H4 (cell line): ENCODE results near the gene CDC20B. TPM values are rescaled to one million over a fixed set of nuclear protein-coding genes. Genes with fewer than 3 reads are reported as not detected.

ENCODE experiments used
- DNase-seq: peaks from one replicate; pipeline ENCODE4 v3.0.0-alpha.2; 2015; ENCODE audit warnings: low spot score
- total RNA-seq: library from RNA; depleted of rRNA; stranded (reverse); fragments of >200 nt; shearing (Covaris generic); gene quantifications from 2 replicates; pipeline ENCODE4 v1.2.3, GENCODE V29; 2014; rRNA removed

Gene CDC20B, protein sequence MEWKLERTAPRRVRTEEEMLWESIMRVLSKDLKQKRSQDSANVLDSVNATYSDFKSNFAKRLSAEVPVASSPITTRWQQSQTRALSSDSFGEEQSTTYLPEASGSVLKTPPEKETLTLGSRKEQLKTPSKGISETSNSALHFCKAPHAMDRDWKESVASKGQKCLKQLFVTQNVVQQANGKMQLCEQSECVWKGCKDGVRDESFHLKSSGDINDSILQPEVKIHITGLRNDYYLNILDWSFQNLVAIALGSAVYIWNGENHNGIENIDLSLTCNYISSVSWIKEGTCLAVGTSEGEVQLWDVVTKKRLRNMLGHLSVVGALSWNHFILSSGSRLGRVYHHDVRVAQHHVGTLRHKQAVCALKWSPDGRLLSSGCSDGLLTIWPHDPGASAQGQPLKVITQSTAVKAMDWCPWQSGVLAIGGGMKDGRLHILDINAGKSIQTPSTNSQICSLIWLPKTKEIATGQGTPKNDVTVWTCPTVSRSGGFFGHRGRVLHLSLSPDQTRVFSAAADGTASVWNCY
- not detected in 2 replicates for total RNA-seq

GRCh38 chr5:55172937-55173686, at the start of gene CDC20B:
Gene CDC20B, minus strand, starts transcription at chr5:55173177. Its CDS starts 177 bp downstream, at chr5:55173000.
- DNase-seq = peak; percentile 26

GRCh38 chr5:55222092-55222984, 49.4 kb upstream of the CDC20B start:
- no peak for DNase-seq

GRCh38 chr5:55220433-55221185, 47.6 kb upstream of the CDC20B start:
- no peak for DNase-seq

DNA sequence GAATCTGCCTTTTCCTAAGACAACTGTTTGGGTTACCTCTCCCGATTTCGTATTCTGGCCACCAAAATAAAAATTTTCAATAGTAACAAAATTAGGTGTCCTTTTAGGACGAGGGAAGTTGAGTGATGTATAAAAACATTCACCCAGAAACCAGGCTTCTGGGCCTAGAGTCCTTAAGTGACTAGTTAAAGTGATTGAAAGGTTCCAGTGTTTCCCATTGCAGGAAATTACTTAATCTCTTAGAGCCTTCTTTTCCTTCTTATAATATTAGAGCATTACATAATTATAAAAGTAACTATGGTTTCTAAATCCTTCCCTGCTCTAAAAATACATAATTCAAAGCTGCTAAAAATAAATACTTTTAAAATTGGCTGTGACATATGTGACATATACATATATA, 46.8 kb upstream of the CDC20B start:
- no peak for DNase-seq

DNA sequence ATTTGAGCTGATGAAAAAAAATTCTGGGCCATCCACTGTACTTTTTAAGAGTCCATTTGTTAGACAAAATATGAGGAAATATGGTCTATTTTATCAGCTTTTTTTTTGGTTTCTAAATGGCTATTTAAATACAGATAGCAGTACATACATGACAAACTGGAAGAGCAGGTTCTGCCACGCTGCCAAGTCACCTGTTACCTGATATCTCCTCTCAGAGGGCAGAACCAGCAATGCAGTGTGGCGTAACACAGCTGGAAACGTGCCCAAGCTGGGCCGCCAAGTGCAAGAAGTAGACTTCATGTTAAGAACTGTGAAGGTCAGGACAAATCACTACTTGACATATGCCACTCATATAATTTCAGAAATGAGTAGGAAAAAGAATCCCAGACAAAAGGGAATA, 46.0 kb upstream of the CDC20B start:
- DNase-seq = no peak

DNA sequence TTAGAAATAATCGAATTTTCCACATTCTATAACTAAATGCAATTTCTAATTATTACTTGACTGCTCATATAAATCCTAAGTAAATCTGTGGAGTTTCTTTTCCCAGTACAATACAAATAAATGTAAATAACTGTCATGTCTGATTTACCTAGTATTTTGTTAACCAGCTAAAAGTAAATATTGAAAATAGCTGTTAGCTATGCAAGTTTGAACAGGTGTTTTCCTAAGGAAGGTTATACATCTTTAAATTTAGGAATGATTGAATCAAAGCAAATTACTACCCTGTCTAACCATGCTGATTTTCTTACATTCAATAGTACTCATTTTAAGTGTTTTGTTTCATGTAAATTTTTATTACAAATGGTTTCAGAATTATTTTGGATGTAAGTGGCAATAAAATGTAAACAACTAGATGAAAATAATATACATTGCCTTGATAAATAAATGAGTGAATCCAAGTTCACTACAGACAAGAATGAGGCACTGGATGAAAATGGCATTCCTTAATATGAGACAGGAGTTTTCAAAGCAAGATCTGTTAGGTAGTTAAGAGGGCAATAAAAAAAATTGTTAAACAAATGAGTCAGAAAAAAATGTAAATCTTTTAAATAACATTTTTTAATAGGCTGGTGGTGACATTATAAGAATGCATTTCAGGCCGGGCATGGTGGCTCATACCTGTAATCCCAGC, 38.4 kb upstream of the CDC20B start:
- no peak for DNase-seq

GRCh38 chr5:55205001-55205400, 32.0 kb upstream of the CDC20B start:
- DNase-seq = no peak

DNA sequence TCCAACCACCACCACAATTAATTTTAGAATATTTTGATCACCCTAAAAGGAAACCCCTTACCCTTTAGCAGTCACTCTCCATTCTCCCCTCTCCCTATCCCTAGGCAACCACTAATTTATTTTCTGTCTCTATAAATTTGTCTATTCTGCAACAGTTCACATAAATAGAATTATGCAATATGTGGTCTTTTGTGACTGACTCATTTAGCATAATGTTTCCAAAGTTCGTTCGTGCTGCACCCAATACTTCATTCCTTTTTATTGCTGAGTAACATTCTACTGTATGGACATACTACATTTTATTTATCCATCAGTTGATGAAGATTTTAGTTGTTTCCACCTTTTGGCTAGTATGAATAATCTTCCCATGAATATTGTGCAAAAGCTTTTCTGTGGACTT, 18.2 kb upstream of the CDC20B start:
- DNase-seq = no peak

GRCh38 chr5:55188656-55189540, 15.9 kb upstream of the CDC20B start:
- no peak for DNase-seq

DNA sequence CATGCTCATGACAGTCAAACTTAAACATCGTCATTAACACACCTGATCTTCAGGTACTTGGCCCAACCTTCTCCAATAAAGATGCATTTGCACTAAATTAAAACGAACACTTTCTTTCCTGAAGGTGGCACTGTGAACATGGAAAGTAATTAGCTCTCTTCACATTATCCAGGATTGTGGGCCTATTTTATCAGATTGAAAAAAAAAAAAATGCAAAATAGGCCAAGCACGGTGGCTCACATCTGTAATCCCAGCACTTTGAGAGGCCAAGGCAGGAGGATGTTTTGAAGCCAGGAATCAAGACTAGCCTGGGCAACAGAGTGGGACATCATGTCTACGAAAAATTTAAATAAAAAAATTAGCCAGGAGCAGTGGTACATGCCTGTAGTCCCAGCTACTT, 14.4 kb upstream of the CDC20B start:
- peak; percentile 24 for DNase-seq

DNA sequence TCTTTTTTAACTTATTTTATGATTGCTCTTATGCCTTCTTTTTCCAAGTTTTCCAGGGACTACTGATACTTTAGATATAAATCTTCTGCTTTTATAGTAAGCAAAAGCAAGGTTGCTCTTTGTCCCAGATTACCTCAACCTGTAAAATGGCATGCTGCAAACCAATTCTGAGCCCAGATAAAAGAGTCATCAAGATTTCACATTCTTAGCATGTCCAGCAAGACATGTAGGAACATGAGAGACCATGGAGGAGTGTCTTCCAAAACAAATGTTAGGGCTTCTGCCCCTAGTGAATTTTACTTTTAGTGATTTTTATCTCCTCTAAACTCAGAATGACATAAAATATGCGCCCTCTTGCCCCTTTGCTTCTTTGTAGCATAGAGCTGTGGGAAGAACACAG, 7.0 kb upstream of the CDC20B start:
- DNase-seq = no peak

- DNase-seq = no peak
Observed at GRCh38 chr5:55177078-55177477, 4.1 kb upstream of the CDC20B start.

- peak; percentile 50 for DNase-seq
Observed at GRCh38 chr5:55176176-55176818, 3.3 kb upstream of the CDC20B start.

- DNase-seq = no peak
Observed at GRCh38 chr5:55175781-55176175, 2.8 kb upstream of the CDC20B start.

- no peak for DNase-seq
Observed at GRCh38 chr5:55173687-55174230, 782 bp upstream of the CDC20B start.

- peak; percentile 80 for DNase-seq
Observed at GRCh38 chr5:55172051-55172899, 702 bp downstream of the CDC20B start.

- DNase-seq = no peak
Observed at GRCh38 chr5:55171471-55171870, 1.5 kb downstream of the CDC20B start.

DNA sequence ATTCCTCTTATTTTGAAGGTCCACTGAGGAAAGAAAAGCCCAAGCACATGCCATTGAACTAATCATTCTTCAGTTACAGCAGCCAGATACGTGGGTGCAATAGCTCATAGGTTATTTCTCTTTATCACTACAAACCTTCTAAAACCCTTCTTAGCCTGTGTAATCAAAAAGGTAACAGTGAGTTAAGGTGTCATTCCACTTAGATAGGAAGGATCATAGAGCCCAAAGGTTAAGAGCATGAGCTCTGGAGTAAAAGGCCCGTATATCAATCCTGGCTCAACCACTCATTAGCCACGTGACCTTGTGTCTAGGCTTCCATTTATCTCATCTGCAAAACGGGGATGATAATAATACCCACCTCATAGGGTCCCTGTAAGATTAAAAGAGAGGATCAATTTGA, 10.3 kb downstream of the CDC20B start:
- no peak for DNase-seq
